Sigmoid colon (tissue), 4 donors: ENCODE measurements around the gene RANBP3L.

Experiments
- POLR2AphosphoS5 ChIP-seq, 4 donors: sonication (generic); formaldehyde crosslinking; IDR thresholded peaks; one replicate each; pipeline ENCODE4 v1.6.1; 2017; ENCODE audit warnings: antibody characterized with exemption in 4 of 4
- TF ChIP-seq, protein P1 (sequence below), 4 experiments: fragments of 450-650 bp in 3 of 4; fragments of 200-600 bp in 1 of 4; IDR thresholded peaks; one replicate each; pipeline ENCODE4 v1.5.1; 2016 to 2019; ENCODE audit warnings: antibody characterized with exemption in 4 of 4, mild to moderate bottlenecking in 3 of 4, moderate library complexity in 2 of 4

DNA sequence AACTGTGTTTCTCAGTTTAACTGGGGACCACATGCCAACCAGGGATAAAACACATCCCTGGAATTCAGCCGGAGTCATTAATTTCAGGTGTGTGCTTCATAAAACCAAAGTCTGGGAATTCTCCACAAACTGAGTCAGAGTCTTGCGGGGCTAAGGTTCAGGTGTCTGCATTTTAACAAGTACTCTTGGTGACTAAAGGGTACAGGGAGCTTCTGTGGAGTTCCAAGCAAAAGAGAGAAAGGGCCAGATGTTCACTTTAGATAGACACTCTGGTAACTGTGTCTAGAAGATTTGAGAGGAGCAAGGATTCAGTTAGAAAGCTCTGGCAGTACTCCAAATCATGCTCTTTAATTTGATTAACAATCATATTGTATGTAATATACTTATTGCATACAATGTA, 64.0 kb downstream of the RANBP3L start:
- TF ChIP-seq POLR2AphosphoS5 (IDR thresholded peaks at IDR 0.05) = no peak
- TF ChIP-seq, protein P1, sequence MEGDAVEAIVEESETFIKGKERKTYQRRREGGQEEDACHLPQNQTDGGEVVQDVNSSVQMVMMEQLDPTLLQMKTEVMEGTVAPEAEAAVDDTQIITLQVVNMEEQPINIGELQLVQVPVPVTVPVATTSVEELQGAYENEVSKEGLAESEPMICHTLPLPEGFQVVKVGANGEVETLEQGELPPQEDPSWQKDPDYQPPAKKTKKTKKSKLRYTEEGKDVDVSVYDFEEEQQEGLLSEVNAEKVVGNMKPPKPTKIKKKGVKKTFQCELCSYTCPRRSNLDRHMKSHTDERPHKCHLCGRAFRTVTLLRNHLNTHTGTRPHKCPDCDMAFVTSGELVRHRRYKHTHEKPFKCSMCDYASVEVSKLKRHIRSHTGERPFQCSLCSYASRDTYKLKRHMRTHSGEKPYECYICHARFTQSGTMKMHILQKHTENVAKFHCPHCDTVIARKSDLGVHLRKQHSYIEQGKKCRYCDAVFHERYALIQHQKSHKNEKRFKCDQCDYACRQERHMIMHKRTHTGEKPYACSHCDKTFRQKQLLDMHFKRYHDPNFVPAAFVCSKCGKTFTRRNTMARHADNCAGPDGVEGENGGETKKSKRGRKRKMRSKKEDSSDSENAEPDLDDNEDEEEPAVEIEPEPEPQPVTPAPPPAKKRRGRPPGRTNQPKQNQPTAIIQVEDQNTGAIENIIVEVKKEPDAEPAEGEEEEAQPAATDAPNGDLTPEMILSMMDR (IDR thresholded peaks at IDR 0.05) = no peak
